Common myeloid progenitor, CD34-positive (primary cell): ENCODE measurements around the gene FRYL.
"Not testable (repeated sequence)": the region's sequence is repeated elsewhere in the genome, so short reads cannot be mapped to it uniquely, and the experiment has no call there.

Source experiments
- CTCF ChIA-PET: fragments of 350-600 bp; sonication (Branson Sonifier 250); formaldehyde crosslinking; loops from one replicate; lab custom pipeline; 2021; ENCODE audit warnings: antibody characterized with exemption; lab: Charles Lee
- POLR2A ChIA-PET: fragments of 350-600 bp; sonication (Branson Sonifier 250); formaldehyde crosslinking; loops from one replicate; lab custom pipeline; 2021; ENCODE audit warnings: antibody characterized with exemption; lab: Charles Lee
- DNase-seq, 3 donors: peaks; one replicate each; pipeline versions ENCODE4 v3.0.0 to v3.0.0-alpha.2; 2013
- H3K27ac ChIP-seq, 2 experiments: 1 replicate in 1 of 2; 2 replicates in 1 of 2; pipeline ENCODE4 v1.7.0; 2013; ENCODE audit warnings: inconsistent platforms in 2 of 2, low read length in 2 of 2, mild to moderate bottlenecking in 2 of 2, low read depth in 1 of 2, moderate library complexity in 1 of 2; ENCODE audit not compliant: severe bottlenecking in 2 of 2, insufficient read depth in 1 of 2, poor library complexity in 1 of 2
- H3K27me3 ChIP-seq, 5 experiments: replicated peaks in 2 of 5; 1 replicate in 3 of 5; 2 replicates in 2 of 5; pipeline versions ENCODE4 v1.6.1 to v1.7.0; 2013; ENCODE audit warnings: low read length in 4 of 5, mild to moderate bottlenecking in 2 of 5, moderate library complexity in 2 of 5, inconsistent platforms in 1 of 5; ENCODE audit not compliant: insufficient read depth in 5 of 5, control insufficient read depth in 4 of 5
- H3K36me3 ChIP-seq, 4 experiments: 1 replicate in 2 of 4; 2 replicates in 2 of 4; pipeline versions ENCODE4 v1.6.1 to v1.7.0; 2013; ENCODE audit warnings: low read length in 3 of 4, control low read depth in 1 of 4, mild to moderate bottlenecking in 1 of 4; ENCODE audit not compliant: control insufficient read depth in 4 of 4, insufficient read depth in 4 of 4
- H3K4me1 ChIP-seq, 4 experiments: 1 replicate in 3 of 4; 2 replicates in 1 of 4; pipeline versions ENCODE4 v1.6.1 to v1.7.1; 2013; ENCODE audit warnings: low read length in 3 of 4, mild to moderate bottlenecking in 3 of 4, control low read depth in 1 of 4, inconsistent platforms in 1 of 4, moderate library complexity in 1 of 4; ENCODE audit not compliant: control insufficient read depth in 4 of 4, insufficient read depth in 4 of 4; ENCODE audit errors: control extremely low read depth in 1 of 4
- H3K4me3 ChIP-seq, 7 experiments: 1 replicate in 4 of 7; 2 replicates in 3 of 7; pipeline versions ENCODE4 v1.5.1 to v1.7.0; 2013; ENCODE audit warnings: mild to moderate bottlenecking in 7 of 7, low read length in 6 of 7, moderate library complexity in 6 of 7, inconsistent platforms in 2 of 7, low read depth in 2 of 7, control low read depth in 1 of 7; ENCODE audit not compliant: insufficient read depth in 4 of 7, control insufficient read depth in 1 of 7; ENCODE audit errors: extremely low read depth in 1 of 7
- H3K9me3 ChIP-seq, 5 experiments: 1 replicate in 4 of 5; 2 replicates in 1 of 5; pipeline versions ENCODE4 v1.6.1 to v1.7.1; 2013; ENCODE audit warnings: low read length in 4 of 5, mild to moderate bottlenecking in 2 of 5, inconsistent platforms in 1 of 5, low read depth in 1 of 5, moderate library complexity in 1 of 5; ENCODE audit not compliant: control insufficient read depth in 4 of 5, insufficient read depth in 2 of 5; ENCODE audit errors: control extremely low read depth in 1 of 5
- WGBS: methylation state at CpG from one replicate; pipeline ENCODE4 v1.1.5; 2013; ENCODE audit not compliant: insufficient coverage; 5-methylcytosine and 5-hydroxymethylcytosine counted together

FRYL gene

DNA sequence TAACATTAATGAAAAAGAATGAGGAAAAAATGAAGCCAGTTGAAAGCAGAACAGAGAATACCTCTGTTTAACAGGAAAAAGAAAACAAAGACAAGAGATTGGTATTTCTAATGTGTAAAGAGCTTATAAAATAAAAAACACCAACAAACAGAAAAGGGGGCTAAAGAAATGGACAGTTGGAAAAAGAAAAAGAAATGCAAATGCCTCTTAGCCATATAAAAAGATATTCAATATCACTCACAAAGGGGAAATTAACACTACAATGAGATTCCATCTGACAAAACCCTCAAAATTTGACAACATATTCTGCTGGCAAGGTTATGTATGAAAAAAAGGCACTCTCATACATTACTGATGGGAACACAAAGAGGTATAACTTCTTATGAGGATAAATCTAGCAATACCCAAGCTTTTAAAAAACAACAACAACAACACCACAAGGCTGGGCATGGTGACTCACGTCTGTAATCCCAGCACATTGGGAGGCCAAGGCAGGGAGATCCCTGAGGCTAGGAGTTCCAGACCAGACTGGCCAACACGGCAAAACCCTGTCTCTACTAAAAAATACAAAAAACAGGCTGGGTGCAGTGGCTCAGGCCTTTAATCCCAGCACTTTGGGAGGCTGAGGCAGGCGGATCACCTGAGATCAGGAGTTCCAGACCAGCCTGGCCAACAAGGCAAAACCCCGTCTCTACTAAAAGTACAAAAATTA, 75.8 kb downstream of the FRYL start:
- ChIA-PET CTCF (interaction anchor here (1.3 kb wide), 1 partner anchor 14 kb away, joined by 3 read pairs; no protein-coding TSS in a partner anchor), POLR2A (interaction anchor here (0.7 kb wide), 1 partner anchor 54 kb away, joined by 3 read pairs; no protein-coding TSS in a partner anchor)
- Histone ChIP-seq H3K4me3 (no peak overlapping the region), H3K4me1 (peaks cover 0 to 5% (median 3%) of the 10 kb centered on the region in 4 experiments), H3K9me3 (no peaks in the 10 kb centered on the region), H3K36me3 (peaks cover 4 to 12% (median 9%) of the 10 kb centered on the region in 4 experiments), H3K27ac (no peak overlapping the region), H3K27me3 (no peaks in the 10 kb centered on the region)
- no peak for DNase-seq
- WGBS, result 94% methylated on average over 4 of the region's 4 CpGs

- WGBS, result no CpG with 5 or more reads among the region's 1 CpG
- no peak for DNase-seq
- Histone ChIP-seq H3K9me3 (no peaks in the 10 kb centered on the region), H3K4me3 (no peak overlapping the region), H3K4me1 (peaks cover 0 to 11% (median 4%) of the 10 kb centered on the region in 4 experiments), H3K27me3 (no peaks in the 10 kb centered on the region), H3K36me3 (peaks cover 0 to 3% (median 0%) of the 10 kb centered on the region in 4 experiments), H3K27ac (no peak overlapping the region)
- POLR2A ChIA-PET, result no interaction called here
- CTCF ChIA-PET, result interaction anchor here (1.0 to 1.6 kb wide), 2 partner anchors 15 to 27 kb away, joined by 3 to 10 read pairs; no protein-coding TSS in a partner anchor
Observed at GRCh38 chr4:48699475-48699874, 80.6 kb downstream of the FRYL start.

GRCh38 chr4:48698029-48698971, 81.8 kb downstream of the FRYL start:
- peak; percentile 38 to 76 (median 76) for DNase-seq
- Histone ChIP-seq H3K9me3 (no peaks in the 10 kb centered on the region), H3K4me3 (no peak overlapping the region), H3K27ac (no peak overlapping the region), H3K27me3 (no peaks in the 10 kb centered on the region), H3K4me1 (peaks cover 0 to 11% (median 4%) of the 10 kb centered on the region in 4 experiments), H3K36me3 (peaks cover 0 to 2% (median 0%) of the 10 kb centered on the region in 4 experiments)
- CTCF ChIA-PET, result interaction anchor here (0.6 to 1.6 kb wide), 9 partner anchors 10 to 465 kb away, joined by 3 to 4 read pairs (median 3); no protein-coding TSS in a partner anchor
- POLR2A ChIA-PET, result no interaction called here
- WGBS, result 50% methylated on average over 2 of the region's 5 CpGs

GRCh38 chr4:48697516-48697915, 82.6 kb downstream of the FRYL start:
- H3K27ac ChIP-seq, H3K27me3 ChIP-seq, H3K4me3 ChIP-seq, DNase-seq, H3K36me3 ChIP-seq, H3K9me3 ChIP-seq: not testable (repeated sequence)
- WGBS, result 95% methylated on average over 6 of the region's 6 CpGs
- H3K4me1 ChIP-seq, result peaks cover 0 to 11% (median 4%) of the 10 kb centered on the region in 4 experiments
- ChIA-PET CTCF (interaction anchor here (0.6 to 1.6 kb wide), 6 partner anchors 10 to 495 kb away, joined by 3 read pairs; no protein-coding TSS in a partner anchor), POLR2A (interaction anchor here (0.5 kb wide), 1 partner anchor 25 kb away, joined by 5 read pairs; no protein-coding TSS in a partner anchor)

GRCh38 chr4:48694824-48695223, 85.3 kb downstream of the FRYL start:
- ChIA-PET POLR2A (no interaction called here), CTCF (interaction anchor here (1.1 kb wide), 1 partner anchor 116 kb away, joined by 3 read pairs; no protein-coding TSS in a partner anchor)
- no peaks in the 10 kb centered on the region for H3K36me3 ChIP-seq
- WGBS, result 100% methylated on average over 1 of the region's 2 CpGs
- DNase-seq, result no peak
- peaks cover 0 to 10% (median 3%) of the 10 kb centered on the region in 4 experiments for H3K4me1 ChIP-seq
- H3K9me3 ChIP-seq, result no peaks in the 10 kb centered on the region
- H3K27me3 ChIP-seq, result no peaks in the 10 kb centered on the region
- no peak overlapping the region for H3K27ac ChIP-seq
- no peak overlapping the region for H3K4me3 ChIP-seq

DNA sequence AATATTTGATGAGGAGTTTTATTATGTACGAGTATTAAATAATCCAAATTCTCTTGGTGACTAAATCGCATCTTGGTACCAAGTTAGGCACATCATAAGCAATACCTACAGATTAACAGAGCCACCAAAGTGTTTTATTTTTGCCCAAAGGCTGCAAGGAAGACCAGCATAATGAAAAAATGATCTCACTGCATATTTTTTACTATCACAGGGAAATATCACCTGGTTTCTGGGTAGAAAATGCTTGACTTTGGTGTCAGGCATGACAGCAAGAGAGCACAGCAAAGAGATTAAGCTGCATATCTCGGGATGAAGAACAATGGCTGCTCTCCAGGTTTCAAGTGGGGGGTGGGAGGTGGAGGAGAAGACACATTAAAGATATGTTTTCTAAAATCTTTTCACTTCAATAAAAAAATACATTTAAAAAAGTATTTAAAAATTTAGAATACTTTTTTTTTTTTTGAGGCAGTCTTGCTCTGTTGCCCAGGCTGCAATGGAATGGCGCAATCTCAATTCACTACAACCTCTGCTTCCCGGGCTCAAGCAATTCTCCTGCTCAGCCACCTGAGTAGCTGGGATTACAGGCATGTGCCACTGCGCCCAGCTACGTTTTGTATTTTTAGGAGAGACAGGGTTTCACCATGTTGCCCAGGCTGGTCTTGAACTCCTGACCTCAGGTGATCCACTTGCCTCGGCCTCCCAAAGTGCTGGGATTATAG, 86.1 kb downstream of the FRYL start:
- DNase-seq, result no peak
- no peak overlapping the region for H3K27ac ChIP-seq
- peaks cover 0 to 6% (median 3%) of the 10 kb centered on the region in 4 experiments for H3K4me1 ChIP-seq
- no peaks in the 10 kb centered on the region for H3K9me3 ChIP-seq
- ChIA-PET POLR2A (interaction anchor here (0.6 kb wide), 1 partner anchor 76 kb away, joined by 3 read pairs; no protein-coding TSS in a partner anchor), CTCF (interaction anchor here (1.1 kb wide), 1 partner anchor 115 kb away, joined by 3 read pairs; no protein-coding TSS in a partner anchor)
- no peaks in the 10 kb centered on the region for H3K27me3 ChIP-seq
- H3K36me3 ChIP-seq, result no peaks in the 10 kb centered on the region
- WGBS, result 98% methylated on average over 4 of the region's 8 CpGs
- H3K4me3 ChIP-seq, result no peak overlapping the region
